Spleen (tissue), 11 donors: ENCODE results near the gene TCF7L1. TPM values are rescaled to one million over a fixed set of nuclear protein-coding genes. Genes with fewer than 3 reads are reported as not detected.

Experiments used
- DNase-seq: peaks from one replicate; pipeline ENCODE4 v3.0.0-alpha.2; 2020
- H3K27ac ChIP-seq, 8 donors: fragments of 200-600 bp; sonication (generic) in 7 of 8; 1 replicate in 4 of 8; 2 replicates in 4 of 8; pipeline versions ENCODE4 v1.5.0 to v1.8.0; 2016 to 2021; ENCODE audit warnings: inconsistent platforms in 4 of 8, mild to moderate bottlenecking in 4 of 8, moderate library complexity in 1 of 8
- H3K27me3 ChIP-seq, 7 donors: fragments of 200-600 bp; sonication (generic) in 6 of 7; replicated peaks in 1 of 7; 1 replicate in 4 of 7; 2 replicates in 3 of 7; pipeline versions ENCODE4 v1.5.0 to v1.8.0; 2016 to 2021; ENCODE audit warnings: inconsistent platforms in 3 of 7, mild to moderate bottlenecking in 1 of 7
- H3K36me3 ChIP-seq, 6 donors: fragments of 200-600 bp; sonication (generic) in 5 of 6; 1 replicate in 4 of 6; 2 replicates in 2 of 6; pipeline versions ENCODE4 v1.5.0 to v1.8.0; 2016 to 2021; ENCODE audit warnings: inconsistent platforms in 2 of 6
- H3K4me1 ChIP-seq, 6 donors: fragments of 200-600 bp; sonication (generic) in 5 of 6; 1 replicate in 3 of 6; 2 replicates in 3 of 6; pipeline versions ENCODE4 v1.5.0 to v1.8.0; 2016 to 2021; ENCODE audit warnings: inconsistent platforms in 3 of 6
- H3K4me3 ChIP-seq, 8 donors: fragments of 200-600 bp; sonication (generic) in 7 of 8; 1 replicate in 4 of 8; 2 replicates in 4 of 8; pipeline versions ENCODE4 v1.5.0 to v1.8.0; 2016 to 2021; ENCODE audit warnings: inconsistent platforms in 4 of 8, mild to moderate bottlenecking in 4 of 8, moderate library complexity in 2 of 8
- H3K9me3 ChIP-seq, 8 donors: fragments of 200-600 bp; sonication (generic) in 7 of 8; 1 replicate in 4 of 8; 2 replicates in 4 of 8; pipeline versions ENCODE4 v1.5.0 to v1.8.0; 2016 to 2021; ENCODE audit warnings: inconsistent platforms in 4 of 8
- CTCF ChIP-seq, 11 experiments: fragments of 200-600 bp in 7 of 11; fragments of 450-650 bp in 4 of 11; sonication (generic) in 4 of 11; IDR thresholded peaks in 8 of 11; conservative IDR thresholded peaks in 3 of 11; 1 replicate in 7 of 11; 2 replicates in 4 of 11; pipeline versions ENCODE4 v1.4.0 to v1.8.0; 2016 to 2021; ENCODE audit warnings: antibody characterized with exemption in 11 of 11, inconsistent platforms in 4 of 11, mild to moderate bottlenecking in 1 of 11
- POLR2A ChIP-seq, 3 donors: fragments of 450-650 bp; IDR thresholded peaks; one replicate each; pipeline ENCODE4 v1.5.1; 2017; ENCODE audit warnings: antibody characterized with exemption in 3 of 3, mild to moderate bottlenecking in 1 of 3
- POLR2AphosphoS5 ChIP-seq, 3 donors: sonication (generic); formaldehyde crosslinking; IDR thresholded peaks; one replicate each; pipeline ENCODE4 v1.5.1; 2017; ENCODE audit warnings: antibody characterized with exemption in 3 of 3
- WGBS, 5 donors: extraction: QIAGEN DNeasy Blood & Tissue Kit in 3 of 5; methylation state at CpG; one replicate each; pipeline versions ENCODE4 v1.1.5 to v1.1.7; 2013 to 2018; 5-methylcytosine and 5-hydroxymethylcytosine counted together
- intact Hi-C: fragments of 100-400 bp; cut with DNase I; formaldehyde crosslinking; loops from one replicate; pipeline ENCODE4 v1.15.0; 2023; ENCODE audit warnings: low total_unique reads
- polyA plus RNA-seq, 3 donors: library from polyadenylated mRNA; stranded (reverse); fragments of 200-250 nt; gene quantifications; one replicate each; pipeline ENCODE4 v1.2.1, GENCODE V29; 2013
- total RNA-seq, 7 donors: library from RNA; depleted of rRNA in 3 of 7; stranded (reverse); fragments of >200 nt in 3 of 7; fragmentation: NEBNext Ultra II Directional in 4 of 7; extraction: Animal tissue kit (Norgen Biotek cat#: 25700) in 4 of 7; gene quantifications; one replicate each; pipeline versions ENCODE4 v1.1.0 to v1.2.1, GENCODE V29; 2016 to 2021
- donor health status: healthy with polysubstance abuse.
- donor health status: DM: no; HTN: no; CAD: no; lungs with moderate emphysema.
- donor health status: DM: no; HTN: no; CAD: no.
- donor health status: Bipolar disorder and iron deficiency.
- donor health status: healthy.
- donor health status: DM: no; HTN: no; CAD: no.
- donor health status: DM: yes; HTN: yes; CAD: no.

Gene TCF7L1
- total and polyA plus RNA-seq, 10 donors = 2.0 to 15.8 (median 6.4) TPM

GRCh38 chr2:85231468-85231805 is 98.2 kb downstream of the TCF7L1 start:
- no peaks in the 10 kb centered on the region for H3K9me3 ChIP-seq
- no peak for DNase-seq
- TF ChIP-seq POLR2AphosphoS5 (IDR thresholded peaks at IDR 0.05) (no peak), POLR2A (IDR thresholded peaks at IDR 0.05) (no peak), CTCF (IDR thresholded peaks at IDR 0.05 in 8 of 11, conservative IDR thresholded peaks at IDR 0.05 in 3 of 11) (no peak)
- H3K4me1 ChIP-seq = no peaks in the 10 kb centered on the region
- no peak overlapping the region for H3K4me3 ChIP-seq
- 74 to 79% (median 77%) methylated on average over 6 of the region's 6 CpGs for whole genome bisulfite sequencing, 5 donors
- peaks cover 0 to 26% (median 0%) of the 10 kb centered on the region in 7 donors for H3K27me3 ChIP-seq
- H3K27ac ChIP-seq = no peak overlapping the region
- H3K36me3 ChIP-seq = no peaks in the 10 kb centered on the region
- intact Hi-C loops = no loop called here

GRCh38 chr2:85231952-85232351 is 98.8 kb downstream of the TCF7L1 start:
- H3K27me3 ChIP-seq = peaks cover 0 to 21% (median 0%) of the 10 kb centered on the region in 7 donors
- no peaks in the 10 kb centered on the region for H3K36me3 ChIP-seq
- H3K27ac ChIP-seq = no peak overlapping the region
- DNase-seq = no peak
- intact Hi-C loops = no loop called here
- no peak overlapping the region for H3K4me3 ChIP-seq
- H3K9me3 ChIP-seq = no peaks in the 10 kb centered on the region
- no peak for TF ChIP-seq POLR2AphosphoS5 (IDR thresholded peaks at IDR 0.05)
- no peak for TF ChIP-seq POLR2A (IDR thresholded peaks at IDR 0.05)
- no peak for TF ChIP-seq CTCF (IDR thresholded peaks at IDR 0.05 in 8 of 11, conservative IDR thresholded peaks at IDR 0.05 in 3 of 11)
- 75 to 81% (median 78%) methylated on average over 10 of the region's 10 CpGs for WGBS, 5 donors
- no peaks in the 10 kb centered on the region for H3K4me1 ChIP-seq

DNA sequence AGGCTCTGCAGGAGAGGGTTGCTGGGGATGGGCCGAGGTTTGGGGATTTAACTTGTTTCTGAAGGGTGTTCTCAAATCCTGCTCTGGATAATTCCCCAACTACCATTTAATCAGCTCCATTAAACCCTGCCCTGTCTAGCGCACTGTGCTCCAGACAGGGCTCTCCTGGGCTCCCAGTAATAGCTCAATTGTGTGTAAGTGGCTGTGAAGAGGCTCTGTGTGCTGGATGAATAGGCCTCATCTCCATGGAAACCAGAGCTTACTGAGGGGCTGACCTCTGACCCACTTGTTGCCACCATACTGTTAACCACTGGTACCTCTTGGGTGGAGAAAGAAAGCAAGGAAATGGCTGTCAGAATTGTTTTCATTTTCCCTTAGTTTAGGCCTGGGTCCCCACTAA is 101.7 kb downstream of the TCF7L1 start:
- no peak for TF ChIP-seq CTCF (IDR thresholded peaks at IDR 0.05 in 8 of 11, conservative IDR thresholded peaks at IDR 0.05 in 3 of 11)
- TF ChIP-seq POLR2A (IDR thresholded peaks at IDR 0.05) = no peak
- no peak for TF ChIP-seq POLR2AphosphoS5 (IDR thresholded peaks at IDR 0.05)

DNA sequence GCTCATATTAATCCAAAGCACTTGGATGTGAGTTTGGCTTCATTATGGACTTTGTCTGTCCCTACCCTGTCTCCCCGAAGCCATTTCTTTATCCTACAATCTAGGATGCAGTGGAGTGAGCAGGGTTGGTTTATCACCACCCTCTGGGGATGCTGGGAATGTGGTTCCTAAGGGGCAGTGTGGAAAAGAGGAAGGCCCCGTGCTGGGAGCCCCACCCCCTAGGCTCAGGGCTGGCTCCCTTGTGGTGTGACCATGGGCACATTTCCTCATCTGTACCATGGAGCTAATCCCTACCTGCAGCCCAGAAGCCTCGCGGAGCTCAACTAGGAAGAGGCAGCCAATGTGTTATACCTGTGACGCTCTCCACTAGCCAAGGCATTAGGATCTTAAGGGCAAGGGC is 102.1 kb downstream of the TCF7L1 start:
- peaks cover 0 to 14% (median 6%) of the 10 kb centered on the region in 6 donors for H3K4me1 ChIP-seq
- intact Hi-C loops = no loop called here
- no peak overlapping the region for H3K27ac ChIP-seq
- H3K36me3 ChIP-seq = no peaks in the 10 kb centered on the region
- no peaks in the 10 kb centered on the region for H3K9me3 ChIP-seq
- WGBS, 5 donors = 68 to 83% (median 81%) methylated on average over 5 of the region's 5 CpGs
- no peak overlapping the region for H3K4me3 ChIP-seq
- peak; percentile 24 for DNase-seq
- no peak for TF ChIP-seq CTCF (IDR thresholded peaks at IDR 0.05 in 8 of 11, conservative IDR thresholded peaks at IDR 0.05 in 3 of 11)
- no peak for TF ChIP-seq POLR2A (IDR thresholded peaks at IDR 0.05)
- no peak for TF ChIP-seq POLR2AphosphoS5 (IDR thresholded peaks at IDR 0.05)
- H3K27me3 ChIP-seq = peaks cover 0 to 7% (median 0%) of the 10 kb centered on the region in 7 donors

More for the DNA sequence above, 101.7 kb downstream of the TCF7L1 start:
- H3K4me1 ChIP-seq = peaks cover 0 to 10% (median 2%) of the 10 kb centered on the region in 6 donors
- H3K4me3 ChIP-seq = no peak overlapping the region
- WGBS, 5 donors = 92 to 98% (median 98%) methylated on average over 2 of the region's 2 CpGs
- H3K36me3 ChIP-seq = no peaks in the 10 kb centered on the region
- H3K9me3 ChIP-seq = no peaks in the 10 kb centered on the region
- H3K27me3 ChIP-seq = peaks cover 0 to 7% (median 0%) of the 10 kb centered on the region in 7 donors
- intact Hi-C loops = no loop called here
- DNase-seq = no peak
- no peak overlapping the region for H3K27ac ChIP-seq
